NCI-H2107 (cell line): Measurements from ENCODE around the gene CRYBB3.
"Not testable (repeated sequence)": the region's sequence is repeated elsewhere in the genome, so short reads cannot be mapped to it uniquely, and the experiment has no call there.

Experiments used
- DNase-seq: peaks from one replicate; lab custom pipeline; 2025; lab: John Stamatoyannopoulos, UW

CRYBB3 gene

DNA sequence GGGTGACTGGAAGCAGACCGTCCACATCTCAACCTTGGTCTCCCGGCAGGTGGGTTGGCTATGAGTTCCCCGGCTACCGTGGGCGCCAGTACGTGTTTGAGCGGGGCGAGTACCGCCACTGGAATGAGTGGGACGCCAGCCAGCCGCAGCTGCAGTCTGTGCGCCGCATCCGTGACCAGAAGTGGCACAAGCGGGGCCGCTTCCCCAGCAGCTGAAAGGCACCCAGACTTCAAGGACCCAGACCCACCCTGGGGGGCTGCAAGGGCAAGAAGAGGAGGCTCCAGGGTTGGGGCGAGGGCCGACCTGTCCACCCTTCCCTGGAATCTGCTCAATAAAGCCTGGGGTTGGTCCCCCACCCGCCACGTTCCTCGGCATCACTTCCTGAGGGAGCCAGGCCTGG lies 7.3 kb downstream of the CRYBB3 start:
- no peak for DNase-seq

DNA sequence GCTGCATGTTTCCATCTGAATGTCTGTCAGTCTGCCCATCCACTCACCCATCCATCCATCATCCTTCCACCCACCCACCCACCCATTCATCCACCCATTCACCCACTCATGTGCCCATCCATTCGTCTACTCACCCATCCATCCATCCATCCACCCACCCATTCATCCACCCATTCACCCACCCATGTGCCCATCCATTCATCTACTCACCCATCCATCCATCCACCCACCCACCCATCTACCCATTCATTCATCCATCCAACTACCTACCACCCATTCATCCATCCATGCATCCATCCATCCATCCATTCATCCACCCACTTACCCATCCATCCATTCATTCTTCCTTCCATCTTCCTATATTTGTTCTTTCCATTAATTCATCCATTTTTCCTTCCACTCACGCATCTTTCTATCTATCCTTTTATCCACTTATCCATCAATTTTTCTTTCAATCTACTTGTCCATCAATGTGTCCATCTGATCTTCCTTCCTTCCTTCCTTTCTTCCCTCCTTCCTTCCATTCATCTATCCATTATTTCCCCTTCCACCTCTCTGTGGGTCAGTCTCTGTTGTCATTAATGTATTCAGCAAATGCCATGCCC lies 8.0 kb downstream of the CRYBB3 start:
- no peak for DNase-seq

DNA sequence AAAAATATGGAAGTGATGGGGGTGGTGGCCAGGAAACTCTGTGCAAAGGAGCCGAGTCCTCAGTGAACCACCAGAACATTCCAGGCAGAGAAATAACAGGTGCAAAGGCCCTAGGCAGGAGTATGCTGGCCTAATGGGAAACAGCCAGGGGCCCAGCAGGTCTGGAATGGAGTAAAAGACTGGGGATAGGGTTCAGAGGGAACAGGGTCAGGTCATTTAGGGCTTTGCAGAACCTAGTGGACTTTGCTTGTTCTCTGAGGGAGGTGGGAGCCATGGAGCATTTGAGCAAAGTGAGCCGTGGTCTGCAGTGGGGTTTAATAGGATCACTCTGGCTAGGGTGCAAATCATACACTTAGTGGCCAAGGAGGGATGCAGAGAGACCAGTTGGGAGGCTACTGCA lies 8.7 kb downstream of the CRYBB3 start:
- no peak for DNase-seq

DNA sequence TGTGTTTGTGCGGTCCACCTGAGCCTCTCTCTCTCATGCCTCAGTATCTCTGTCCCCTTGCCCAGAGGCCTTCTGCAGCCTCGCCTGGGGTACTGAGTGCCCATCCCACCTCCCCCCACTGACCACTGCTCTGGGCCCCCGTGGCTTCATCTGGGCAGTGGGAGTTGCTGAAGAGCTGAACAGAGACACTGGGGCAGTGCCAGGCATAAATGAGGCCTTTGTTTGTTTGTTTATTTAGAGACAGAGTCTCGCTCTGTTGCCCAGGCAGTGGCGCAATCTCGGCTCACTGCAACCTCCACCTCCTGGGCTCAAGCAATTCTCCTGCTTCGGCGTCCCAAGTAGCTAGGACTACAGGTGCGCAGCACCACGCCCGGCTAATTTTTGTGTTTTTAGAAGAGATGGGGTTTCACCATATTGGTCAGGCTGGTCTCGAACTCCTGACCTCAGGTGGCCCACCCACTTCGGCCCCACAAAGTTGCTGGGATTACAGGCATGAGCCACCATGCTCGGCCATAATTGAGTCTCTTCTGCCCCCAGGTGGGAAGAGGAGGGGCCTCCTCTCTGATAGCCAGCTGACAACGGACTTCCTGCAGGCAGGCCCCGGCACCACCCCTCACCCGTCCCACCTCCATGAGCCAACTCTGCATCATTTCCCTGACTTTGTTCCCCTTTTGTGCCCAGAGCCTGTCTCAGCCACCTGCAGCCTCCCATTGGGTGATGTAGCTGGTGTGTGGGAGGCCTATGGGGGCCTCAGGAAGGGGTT lies 9.3 kb downstream of the CRYBB3 start:
- no peak for DNase-seq

DNA sequence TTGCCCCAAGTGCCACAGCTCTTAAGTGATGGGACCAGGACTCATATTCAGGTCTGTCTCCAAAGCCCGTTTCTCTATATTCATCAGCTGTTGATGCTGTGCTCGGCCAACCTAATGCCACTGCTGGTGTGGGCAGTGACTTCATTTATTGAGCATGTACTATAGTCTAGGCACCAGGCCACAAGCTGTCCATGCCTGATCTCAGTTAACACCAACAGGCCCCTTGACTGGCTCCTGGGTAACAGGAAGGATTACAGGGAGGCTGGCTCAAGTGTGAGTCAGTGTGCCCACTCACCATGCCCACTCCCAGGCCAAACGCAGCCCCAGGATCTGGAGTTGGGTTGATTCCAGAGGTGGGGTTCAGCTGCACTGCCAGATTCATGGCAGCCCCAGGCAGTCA lies 11.1 kb downstream of the CRYBB3 start:
- DNase-seq = no peak

DNA sequence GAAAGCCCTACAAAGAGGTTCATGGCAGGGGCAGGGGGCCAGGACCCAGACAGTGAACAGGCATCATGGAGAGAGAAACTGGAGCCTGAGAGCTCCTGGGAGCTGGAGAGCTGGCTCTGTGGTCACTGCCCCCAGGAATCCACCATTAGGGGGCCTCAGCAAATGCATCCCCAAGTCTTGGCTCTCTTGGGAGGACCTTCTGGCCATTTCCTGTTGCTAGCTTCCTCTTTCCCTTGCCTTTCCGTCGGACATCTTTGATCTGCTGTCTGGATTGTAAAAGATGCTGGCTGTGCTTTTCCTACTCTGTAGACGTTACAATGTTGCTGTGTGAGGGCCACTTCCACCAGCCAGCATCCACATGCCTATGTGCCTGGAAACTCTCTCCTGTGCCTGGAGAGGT lies 12.7 kb downstream of the CRYBB3 start:
- no peak for DNase-seq

DNA sequence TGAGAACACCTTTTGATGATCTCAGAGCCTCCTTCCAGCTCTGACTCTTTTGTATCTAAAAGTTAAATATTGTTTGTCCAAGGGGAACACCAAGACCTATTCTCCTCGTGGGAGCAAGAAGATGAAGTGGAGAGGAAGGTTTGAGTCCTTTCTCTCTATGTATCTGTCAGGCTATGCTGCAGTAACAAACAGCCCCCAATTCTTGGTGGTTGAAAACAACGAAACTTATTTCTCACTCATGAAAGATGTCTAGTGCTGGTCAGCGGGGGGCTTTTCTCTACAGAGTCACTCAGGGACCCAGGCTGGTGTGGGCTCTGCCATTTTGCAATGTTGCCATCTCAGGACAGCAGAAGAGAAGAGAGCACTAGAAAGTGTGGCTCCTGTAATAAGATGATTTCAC lies 13.6 kb downstream of the CRYBB3 start:
- DNase-seq = no peak

DNA sequence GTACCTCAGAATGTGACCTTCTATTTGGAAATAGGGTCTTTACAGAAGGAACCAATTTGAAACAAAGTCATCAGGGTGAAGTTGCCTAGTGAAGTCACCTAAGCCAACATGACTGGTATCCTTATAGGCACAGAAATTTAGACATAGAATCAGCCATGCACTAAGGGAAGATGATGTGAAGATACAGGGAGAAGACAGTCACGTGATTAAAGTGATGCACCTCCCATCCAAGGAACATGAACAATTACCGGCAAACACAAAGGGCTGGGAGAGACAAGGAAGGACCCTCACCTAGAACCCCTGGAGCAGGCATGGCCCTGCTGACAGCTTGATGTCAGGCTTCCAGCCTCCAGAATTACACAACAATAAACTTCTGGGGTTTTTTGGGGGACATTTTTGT lies 16.6 kb downstream of the CRYBB3 start:
- no peak for DNase-seq

DNA sequence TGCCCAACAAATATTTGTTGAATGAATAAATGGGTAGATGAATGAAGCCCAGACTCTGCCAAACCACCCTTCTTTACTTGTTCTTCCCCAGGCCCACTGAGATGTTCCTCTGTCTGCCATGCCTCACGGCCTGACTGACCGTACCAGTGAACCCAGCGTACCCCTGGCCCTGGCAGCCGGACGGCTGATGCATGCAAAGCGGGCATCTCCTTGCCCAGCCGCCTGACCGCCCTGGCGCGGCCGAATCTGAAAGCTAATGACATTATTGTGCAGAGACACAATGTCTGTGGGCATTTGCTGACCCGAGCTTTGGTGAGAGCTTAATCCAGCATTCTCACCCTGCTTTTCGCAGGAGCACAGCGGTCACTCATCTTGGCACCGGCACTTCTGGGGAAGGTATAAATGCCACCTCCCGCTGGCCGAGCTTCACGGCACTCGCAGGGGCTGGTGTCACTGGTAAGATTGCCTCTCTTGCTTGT lies 19.6 kb downstream of the CRYBB3 start, which contains the start of gene CRYBB2:
Gene CRYBB2 (plus strand): TSS at position 429 of the 479 bp plus-strand sequence. CDS start 1,791 bp downstream, outside the sequence.
- DNase-seq = no peak

DNA sequence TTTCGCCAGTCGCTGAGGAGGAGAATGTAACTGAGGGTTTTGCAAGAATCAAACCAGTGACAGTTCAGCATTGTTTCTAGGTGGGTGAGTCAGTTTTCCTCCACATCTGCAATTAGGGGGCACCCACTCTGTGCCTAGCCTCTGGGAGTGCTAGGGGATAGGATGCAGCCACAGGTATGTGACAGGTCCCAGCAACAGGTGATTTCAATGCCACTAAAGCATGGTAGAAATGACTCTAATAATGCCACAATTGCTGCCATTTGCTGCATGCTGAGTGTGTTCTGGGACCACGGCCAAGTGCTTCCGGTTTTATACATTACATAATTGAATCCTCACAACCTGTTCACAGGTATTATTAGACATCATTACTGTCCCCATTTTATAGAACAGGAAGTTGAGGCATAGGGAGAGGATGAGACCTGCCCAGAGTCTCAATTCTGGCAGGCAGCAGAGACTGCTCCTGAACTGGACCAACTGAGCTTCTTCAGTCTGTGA lies 20.3 kb downstream of the CRYBB3 start:
- no peak for DNase-seq

DNA sequence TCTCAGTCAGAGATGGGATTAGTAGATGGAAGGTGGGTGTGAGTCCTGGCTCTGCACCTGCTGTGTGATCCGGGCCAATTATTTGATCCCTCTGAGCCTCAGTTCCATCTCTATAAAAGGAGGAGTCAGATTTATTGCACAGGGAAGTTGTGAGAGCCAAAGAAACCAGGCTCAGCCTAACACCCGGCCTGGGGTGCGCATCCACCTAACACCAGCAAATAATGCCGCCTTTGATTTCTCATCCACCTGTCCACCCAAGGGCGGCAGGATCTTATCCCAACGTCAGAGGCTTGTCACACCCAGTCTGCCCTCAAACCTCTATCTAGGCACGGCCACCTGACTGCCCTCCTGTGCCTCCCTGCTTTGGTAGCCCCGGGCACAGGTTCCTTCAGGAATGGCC lies 22.1 kb downstream of the CRYBB3 start:
- no peak for DNase-seq

DNA sequence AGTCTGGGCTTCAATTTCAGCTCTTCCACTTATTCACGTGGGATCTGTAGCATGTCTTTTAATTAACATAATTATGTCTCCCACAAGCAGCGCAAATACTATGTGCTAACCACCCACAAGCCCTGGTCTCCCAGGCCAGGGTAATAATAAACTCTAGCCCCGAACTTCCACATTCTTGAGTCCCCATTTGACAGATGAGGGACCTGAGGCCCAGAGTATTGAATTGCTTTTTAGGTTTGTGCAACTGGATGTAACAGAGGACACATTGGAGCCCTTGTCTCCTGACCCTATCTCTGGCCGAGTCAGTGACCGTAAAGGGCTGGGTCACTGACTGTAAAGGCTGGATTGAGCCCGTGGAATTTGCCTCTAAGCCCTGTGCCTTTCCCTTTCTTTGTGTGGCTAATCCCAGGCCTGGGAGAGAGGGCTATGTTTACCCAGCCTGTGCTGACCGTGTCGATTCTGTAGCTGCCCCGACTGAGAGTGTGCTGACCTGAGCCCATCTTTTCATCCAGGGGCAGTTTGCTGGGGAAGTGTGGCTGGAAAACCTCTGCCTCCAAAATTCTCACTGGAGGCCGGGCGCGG lies 23.7 kb downstream of the CRYBB3 start:
- DNase-seq = no peak

DNA sequence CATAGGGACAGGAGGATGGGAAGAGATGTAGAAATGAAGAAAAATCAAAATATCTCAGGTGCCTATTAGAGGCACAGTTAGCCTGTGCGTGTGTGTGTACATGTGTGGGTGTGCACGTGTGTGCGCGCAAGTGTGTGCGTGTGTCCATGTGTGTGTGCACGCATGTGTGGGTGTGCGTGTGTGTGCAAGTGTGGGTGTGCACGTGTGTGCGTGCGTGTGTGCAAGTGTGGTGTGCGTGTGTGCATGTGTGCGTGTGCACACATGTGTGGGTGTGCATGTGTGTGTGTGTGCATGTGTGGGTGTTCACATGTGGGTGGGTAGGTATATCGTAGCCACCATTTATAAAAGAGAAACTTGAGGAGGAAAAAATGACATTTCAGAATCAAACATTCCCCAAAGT lies 29.2 kb downstream of the CRYBB3 start:
- DNase-seq = no peak

DNA sequence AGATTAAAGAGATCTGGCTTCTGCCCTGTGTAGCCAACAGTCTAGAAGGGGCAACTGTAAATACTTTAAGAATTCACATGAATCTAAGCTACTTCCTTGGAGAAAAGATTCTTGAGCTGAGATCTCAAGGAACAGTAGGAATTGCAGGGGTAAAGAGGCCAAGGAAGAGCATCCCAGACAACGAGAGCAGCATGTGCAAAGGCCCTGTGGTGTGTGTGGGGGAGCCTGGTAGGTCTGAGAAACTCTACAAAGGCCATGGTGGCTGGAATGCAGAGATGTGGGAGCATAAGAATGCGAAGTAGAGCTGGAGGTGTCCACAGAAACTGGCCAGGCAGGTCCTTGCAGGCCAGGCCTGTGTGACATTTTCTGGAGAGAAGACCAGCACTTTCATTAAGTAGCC lies 31.1 kb downstream of the CRYBB3 start:
- not testable (repeated sequence) for DNase-seq

DNA sequence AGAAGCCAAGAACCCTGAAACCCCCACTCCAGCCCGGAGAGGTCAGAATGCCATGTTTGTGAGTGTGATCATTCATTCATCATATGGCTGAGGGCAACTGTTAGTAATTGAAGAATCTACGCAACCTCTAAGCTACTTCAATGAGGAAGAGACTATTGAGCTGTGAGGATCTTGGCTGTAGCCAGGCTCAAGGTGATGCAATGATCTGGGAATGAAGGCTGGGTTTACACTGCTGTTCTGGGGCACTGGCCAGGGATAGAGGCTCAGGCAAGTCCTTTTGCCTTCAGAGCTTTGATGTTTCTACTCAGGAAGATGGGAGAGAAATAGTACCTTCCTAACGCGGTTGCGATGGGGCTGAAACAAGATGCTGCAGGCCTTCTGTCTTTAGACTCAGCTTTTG lies 32.6 kb downstream of the CRYBB3 start:
- DNase-seq = no peak

DNA sequence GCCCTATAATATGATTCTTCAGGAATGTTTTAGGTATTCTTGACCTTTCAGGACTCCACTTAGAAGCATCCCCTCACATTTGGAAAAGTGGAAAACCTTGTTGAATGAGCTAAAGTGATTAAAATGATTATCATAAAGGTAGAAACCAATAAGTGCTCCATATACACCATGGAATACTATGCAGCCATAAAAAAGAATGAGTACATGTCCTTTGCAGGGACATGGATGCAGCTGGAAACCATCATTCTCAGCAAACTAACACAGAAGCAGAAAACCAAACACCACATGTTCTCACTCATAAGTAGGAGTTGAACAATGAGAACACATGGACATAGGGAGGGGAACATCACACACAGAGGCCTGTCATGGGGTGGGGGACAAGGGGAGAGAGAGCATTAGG lies 34.0 kb downstream of the CRYBB3 start:
- DNase-seq = not testable (repeated sequence)

DNA sequence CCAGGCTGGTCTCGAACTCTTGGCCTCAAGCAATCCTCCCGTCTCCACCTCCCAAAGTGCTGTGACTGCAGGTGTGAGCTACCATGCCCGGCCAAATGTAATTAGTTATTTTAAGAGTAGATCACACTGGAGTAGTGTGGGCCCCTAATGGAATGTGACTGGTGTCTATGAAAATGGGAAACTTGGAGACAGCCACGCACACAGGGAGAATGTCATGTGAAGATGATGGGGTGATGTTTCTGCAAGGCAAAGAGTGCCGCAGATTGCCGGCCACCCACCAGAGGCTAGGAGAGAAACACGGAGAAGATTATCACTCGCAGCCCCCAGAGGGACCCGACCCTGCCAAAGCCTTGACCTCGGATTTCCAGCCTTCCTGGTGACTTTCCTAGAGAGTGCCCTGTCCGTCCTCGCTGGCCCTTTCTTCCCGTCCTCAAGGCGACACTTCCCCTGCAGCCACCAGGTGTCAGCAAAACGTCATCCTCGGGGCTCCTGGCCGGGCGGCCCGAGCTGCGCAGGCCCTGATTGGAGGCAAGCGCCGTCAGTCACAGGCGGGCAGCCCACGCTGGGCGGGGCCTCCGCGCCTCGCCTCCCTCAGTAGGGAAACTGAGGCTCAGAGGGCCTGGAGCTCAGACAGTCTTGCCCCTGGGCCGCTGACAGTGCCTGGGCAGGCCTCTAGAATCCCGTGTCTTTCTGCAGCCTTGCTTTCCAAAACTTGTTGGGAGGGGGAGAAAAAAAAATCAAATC lies 36.1 kb downstream of the CRYBB3 start:
- peak; percentile 76 for DNase-seq

DNA sequence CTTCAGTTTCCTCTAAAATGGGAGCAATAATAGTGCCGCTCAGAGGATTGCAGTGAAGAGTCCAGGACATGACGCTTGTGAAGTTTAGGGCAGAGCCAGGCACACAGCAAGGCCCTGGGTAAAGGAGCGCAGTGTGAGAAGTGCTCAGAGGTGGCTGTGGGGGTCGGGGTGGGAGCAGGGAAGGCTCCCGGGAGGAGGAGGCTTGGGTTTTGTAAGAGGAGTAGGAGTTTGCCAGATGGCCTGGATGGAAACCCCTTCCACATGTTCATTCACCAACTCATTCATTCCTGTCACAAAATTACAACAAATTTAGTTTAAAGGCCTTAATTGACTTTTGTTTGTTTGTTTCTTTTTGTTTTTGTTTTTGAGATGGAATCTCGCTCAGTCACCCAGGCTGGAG lies 36.8 kb downstream of the CRYBB3 start:
- no peak for DNase-seq

DNA sequence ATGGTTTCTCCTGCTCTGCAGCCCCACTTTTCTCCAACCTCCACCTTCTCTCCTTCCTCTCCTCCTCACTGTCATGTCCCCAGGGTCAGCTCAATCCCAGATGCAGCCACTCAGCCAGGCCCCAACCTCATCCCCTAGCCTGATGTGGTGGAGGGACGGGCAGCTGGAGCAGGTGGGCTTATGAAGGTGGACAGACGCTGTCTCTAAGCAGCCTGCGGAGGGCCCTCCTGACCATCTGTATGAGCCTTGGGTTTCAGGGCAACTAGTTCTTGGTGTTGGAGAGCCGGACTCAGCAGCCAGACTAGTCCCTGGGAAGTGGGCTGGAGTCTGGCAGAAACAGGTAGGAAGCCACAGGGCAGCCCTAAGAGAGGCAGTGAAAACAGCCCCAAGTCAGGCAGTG lies 37.8 kb downstream of the CRYBB3 start:
- DNase-seq = no peak

DNA sequence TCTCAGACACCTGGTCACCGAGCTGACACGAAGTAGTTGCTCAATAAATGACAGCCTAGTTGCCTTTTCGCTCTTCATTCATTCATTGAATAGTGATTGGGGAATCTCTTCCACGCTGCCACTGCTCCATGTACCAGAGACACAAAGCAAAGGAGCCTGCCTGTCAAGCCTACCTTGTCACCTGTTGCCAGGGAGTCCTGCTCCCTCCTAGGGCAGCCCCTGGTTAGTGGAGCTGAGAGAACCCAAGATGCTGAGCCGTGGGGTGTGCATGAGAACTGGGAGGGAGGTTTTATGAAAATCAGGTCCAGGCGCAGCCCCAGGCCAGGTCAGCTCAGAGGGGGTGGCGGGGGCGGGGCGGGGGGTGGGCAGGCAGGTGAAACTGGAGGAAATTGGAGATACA lies 38.4 kb downstream of the CRYBB3 start:
- DNase-seq = not testable (repeated sequence)

DNA sequence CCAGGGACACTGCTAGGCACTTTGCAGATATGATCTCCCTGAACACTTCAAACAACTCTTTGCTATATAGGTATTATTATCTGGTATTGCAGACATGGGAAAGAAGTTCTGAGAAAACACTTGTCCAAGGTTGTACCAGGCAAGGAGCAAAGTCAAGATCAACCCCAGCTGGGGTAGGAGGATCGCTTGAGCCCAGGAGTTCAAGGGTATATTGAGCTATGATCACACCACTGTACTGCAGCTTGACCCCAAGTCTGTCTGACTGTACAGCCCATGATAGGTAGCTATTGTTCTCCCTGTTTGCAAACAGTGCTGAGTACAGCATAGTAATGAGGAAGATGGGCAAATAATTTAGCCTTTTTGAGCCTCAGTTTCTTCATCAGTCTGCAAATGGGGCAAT lies 55.5 kb downstream of the CRYBB3 start:
- not testable (repeated sequence) for DNase-seq
